Progenitor cell of endocrine pancreas (in vitro differentiated cells): ENCODE measurements around the gene ACSL5. TPM values are rescaled to one million over a fixed set of nuclear protein-coding genes. Genes with fewer than 3 reads are reported as not detected.
"Not testable (repeated sequence)": the region's sequence is repeated elsewhere in the genome, so short reads cannot be mapped to it uniquely, and the experiment has no call there.

ENCODE experiments used
- DNase-seq: peaks from one replicate; pipeline ENCODE4 v3.0.0; 2021; ENCODE audit warnings: low spot score; ENCODE audit not compliant: unreplicated experiment
- H3K27ac Mint-ChIP-seq: 2 replicates; pipeline ENCODE4 v1.8.0; 2021; ENCODE audit warnings: mild to moderate bottlenecking, moderate library complexity, mixed read lengths
- H3K27me3 Mint-ChIP-seq: 2 replicates; pipeline ENCODE4 v1.8.0; 2021; ENCODE audit warnings: mixed read lengths
- H3K36me3 Mint-ChIP-seq: 2 replicates; pipeline ENCODE4 v1.8.0; 2022; ENCODE audit warnings: mixed read lengths; ENCODE audit not compliant: insufficient read depth
- H3K4me1 Mint-ChIP-seq: 2 replicates; pipeline ENCODE4 v1.8.0; 2021; ENCODE audit warnings: low read depth, mixed read lengths
- H3K4me3 Mint-ChIP-seq: 2 replicates; pipeline ENCODE4 v1.8.0; 2021; ENCODE audit warnings: low read depth, mild to moderate bottlenecking, moderate library complexity, mixed read lengths
- H3K9me3 Mint-ChIP-seq: 2 replicates; pipeline ENCODE4 v1.8.0; 2021; ENCODE audit warnings: low read depth, mixed read lengths
- CTCF ChIP-seq: fragments of 200-600 bp; sonication (generic); IDR thresholded peaks from one replicate; pipeline ENCODE4 v1.5.0; 2021; ENCODE audit warnings: antibody characterized with exemption, mild to moderate bottlenecking; ENCODE audit not compliant: unreplicated experiment
- total RNA-seq: library from RNA; stranded (reverse); gene quantifications from 2 replicates; pipeline ENCODE4 v1.2.1, GENCODE V29; 2021

ACSL5 gene
- total RNA-seq, 1 donor from 2014 or later, result 0.22 TPM

- Mint-ChIP-seq H3K27ac (no peak overlapping the region), H3K4me3 (no peak overlapping the region), H3K9me3 (no peaks in the 10 kb centered on the region), H3K27me3 (peaks cover 5% of the 10 kb centered on the region), H3K36me3 (no peaks in the 10 kb centered on the region), H3K4me1 (peaks cover 28% of the 10 kb centered on the region)
- no peak for TF ChIP-seq CTCF
- no peak for DNase-seq
These were observed 5.8 kb downstream of the ACSL5 start for GRCh38 chr10:112379635-112380296.

GRCh38 chr10:112382515-112383235 lies 8.8 kb downstream of the ACSL5 start:
- no peak for DNase-seq
- Mint-ChIP-seq H3K4me3 (no peak overlapping the region), H3K4me1 (peaks cover 36% of the 10 kb centered on the region), H3K36me3 (no peaks in the 10 kb centered on the region), H3K27me3 (no peaks in the 10 kb centered on the region), H3K27ac (peak overlapping the region; percentile 12), H3K9me3 (no peaks in the 10 kb centered on the region)
- TF ChIP-seq CTCF, result no peak

GRCh38 chr10:112383325-112383724 lies 9.4 kb downstream of the ACSL5 start:
- no peaks in the 10 kb centered on the region for H3K36me3 Mint-ChIP-seq
- DNase-seq, result no peak
- no peaks in the 10 kb centered on the region for H3K9me3 Mint-ChIP-seq
- peak overlapping the region; percentile 85 for H3K27ac Mint-ChIP-seq
- no peak for TF ChIP-seq CTCF
- H3K4me3 Mint-ChIP-seq, result no peak overlapping the region
- peaks cover 36% of the 10 kb centered on the region for H3K4me1 Mint-ChIP-seq
- H3K27me3 Mint-ChIP-seq, result no peaks in the 10 kb centered on the region

GRCh38 chr10:112384141-112384540 lies 10.2 kb downstream of the ACSL5 start:
- no peaks in the 10 kb centered on the region for H3K36me3 Mint-ChIP-seq
- H3K4me3 Mint-ChIP-seq, result no peak overlapping the region
- no peak for TF ChIP-seq CTCF
- no peaks in the 10 kb centered on the region for H3K27me3 Mint-ChIP-seq
- H3K9me3 Mint-ChIP-seq, result no peaks in the 10 kb centered on the region
- DNase-seq, result no peak
- peak overlapping the region; percentile 1 for H3K27ac Mint-ChIP-seq
- peaks cover 37% of the 10 kb centered on the region for H3K4me1 Mint-ChIP-seq

- H3K4me1 Mint-ChIP-seq, result peaks cover 38% of the 10 kb centered on the region
- H3K27ac Mint-ChIP-seq, result peak overlapping the region; percentile 72
These were observed 11.3 kb downstream of the ACSL5 start for GRCh38 chr10:112385201-112385600.

GRCh38 chr10:112388056-112388455 lies 14.1 kb downstream of the ACSL5 start:
- H3K27me3 Mint-ChIP-seq, H3K9me3 Mint-ChIP-seq, DNase-seq, H3K4me3 Mint-ChIP-seq, H3K36me3 Mint-ChIP-seq: not testable (repeated sequence)
- Mint-ChIP-seq H3K4me1 (peaks cover 34% of the 10 kb centered on the region), H3K27ac (peak overlapping the region; percentile 49)

More at GRCh38 chr10:112385201-112385600, 11.3 kb downstream of the ACSL5 start:
- no peak for TF ChIP-seq CTCF
- Mint-ChIP-seq H3K9me3 (no peaks in the 10 kb centered on the region), H3K36me3 (no peaks in the 10 kb centered on the region), H3K27me3 (no peaks in the 10 kb centered on the region), H3K4me3 (no peak overlapping the region)
- DNase-seq, result no peak
